UCSD-AML1 (cell line): Measurements from ENCODE around the gene BTN3A1.
"Not testable (repeated sequence)": the region's sequence is repeated elsewhere in the genome, so short reads cannot be mapped to it uniquely, and the experiment has no call there.

Experiments used
- DNase-seq: peaks from one replicate; lab custom pipeline; 2025; ENCODE audit not compliant: unreplicated experiment; lab: John Stamatoyannopoulos, UW

Gene BTN3A1

GRCh38 chr6:26401987-26402658, at the start of gene BTN3A1:
TSS of gene BTN3A1 (plus strand) at chr6:26402275. CDS start at chr6:26405564, 3,289 bp downstream.
- DNase-seq, result peak; percentile 48

GRCh38 chr6:26352315-26352714, 49.8 kb upstream of the BTN3A1 start:
- no peak for DNase-seq

DNA sequence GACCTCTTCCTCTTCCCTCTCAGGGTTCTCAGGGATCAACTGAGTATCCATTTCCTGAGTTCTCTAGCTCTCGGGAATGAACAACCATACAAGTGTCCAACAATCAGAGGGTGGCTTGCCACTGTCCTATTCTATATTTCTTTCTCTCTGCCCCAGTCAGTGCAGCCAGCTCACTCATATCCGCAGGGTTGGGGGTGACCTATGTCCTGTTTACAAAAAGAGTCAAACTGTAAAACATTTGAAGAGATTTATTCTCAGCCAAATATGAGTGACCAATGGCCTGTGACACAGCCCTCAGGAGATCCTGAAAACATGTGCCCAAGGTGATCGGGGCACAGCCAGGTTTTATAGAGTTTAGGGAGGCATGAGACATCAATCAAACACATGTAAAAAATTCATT, 47.9 kb upstream of the BTN3A1 start:
- DNase-seq, result no peak

DNA sequence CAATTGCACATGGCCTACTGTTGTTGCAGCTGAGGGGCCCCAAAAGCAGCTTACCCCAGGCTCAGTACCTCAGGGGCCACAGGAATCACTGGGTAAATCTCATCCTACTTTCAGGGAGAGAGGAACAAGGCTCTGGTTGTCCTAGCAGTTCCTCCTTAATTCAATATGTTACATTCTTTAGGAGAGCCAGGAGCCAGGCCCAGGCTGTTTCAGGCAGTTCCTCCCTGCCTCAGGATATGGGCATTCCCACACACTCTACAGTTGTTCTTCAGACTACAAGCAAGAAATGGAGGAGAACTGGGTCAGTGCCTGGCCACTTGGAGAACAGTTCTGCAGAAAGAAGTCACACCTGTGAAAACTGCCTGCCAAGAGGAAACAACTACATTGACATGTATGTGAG, 46.7 kb upstream of the BTN3A1 start:
- DNase-seq, result no peak

DNA sequence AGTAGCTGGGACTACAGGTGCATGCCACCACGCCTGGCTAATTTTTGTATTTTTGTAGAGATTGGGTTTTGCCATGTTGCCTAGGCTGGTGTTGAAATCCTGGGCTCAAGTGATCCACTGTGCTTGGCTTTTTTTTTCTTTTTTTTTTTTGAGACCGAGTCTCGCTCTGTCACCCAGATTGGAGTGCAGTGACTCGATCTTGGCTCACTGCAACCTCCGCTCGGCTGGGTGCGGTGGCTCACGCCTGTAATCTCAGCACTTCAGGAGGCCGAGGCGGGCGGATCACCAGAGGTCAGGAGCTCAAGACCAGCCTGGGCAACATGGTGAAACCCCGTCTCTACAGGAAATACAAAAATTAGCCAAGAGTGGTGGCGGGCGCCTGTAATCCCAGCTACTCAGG, 44.5 kb upstream of the BTN3A1 start:
- DNase-seq, result not testable (repeated sequence)

GRCh38 chr6:26358511-26358981, 43.5 kb upstream of the BTN3A1 start:
- no peak for DNase-seq

GRCh38 chr6:26359765-26360164, 42.3 kb upstream of the BTN3A1 start:
- DNase-seq, result no peak

DNA sequence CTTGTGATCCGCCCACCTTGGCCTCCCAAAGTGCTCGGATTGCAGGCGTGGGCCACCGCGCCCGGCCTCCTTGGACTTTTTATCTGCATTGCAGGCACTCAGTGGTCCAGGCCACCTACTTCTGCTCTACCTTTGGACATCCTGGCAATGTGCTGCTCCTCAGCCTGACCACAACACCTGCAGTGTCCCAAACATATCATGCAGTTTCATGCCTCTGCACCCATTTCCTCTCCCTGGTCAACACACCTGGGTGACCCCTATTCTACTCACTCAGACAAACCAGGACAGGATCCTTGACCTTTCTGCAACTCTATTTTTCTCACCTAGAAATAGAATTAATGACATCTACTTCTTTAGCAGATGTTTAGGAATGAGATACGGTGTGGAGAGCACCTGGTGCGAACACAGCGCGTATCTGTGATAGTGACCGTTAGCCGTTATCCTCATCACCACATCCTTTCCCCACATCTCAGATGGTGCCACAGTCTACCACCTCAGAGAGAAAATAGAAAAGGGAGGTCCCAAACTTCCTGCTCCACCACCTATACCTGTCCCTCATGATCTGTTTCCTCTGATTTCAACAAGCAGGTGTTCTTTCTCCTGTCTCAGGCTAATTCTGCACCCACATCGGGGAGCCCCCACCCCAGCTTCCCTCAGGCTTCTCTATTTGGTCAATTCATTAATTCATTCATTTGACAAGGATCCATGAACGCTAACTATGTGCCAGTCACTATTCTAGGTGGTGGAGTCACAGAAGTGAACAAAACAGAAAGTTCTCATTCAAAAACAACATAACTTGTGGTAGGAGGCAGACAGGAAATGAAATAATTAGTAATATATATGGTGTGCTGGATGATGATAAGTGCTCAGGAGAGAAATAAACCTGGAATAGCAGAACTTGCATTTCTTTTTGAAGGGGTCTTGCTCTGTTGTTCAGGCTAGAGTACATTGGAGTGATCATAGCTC, 41.3 kb upstream of the BTN3A1 start:
- DNase-seq, result no peak

GRCh38 chr6:26361544-26361943, 40.5 kb upstream of the BTN3A1 start:
- DNase-seq, result no peak

- no peak for DNase-seq
Measured at GRCh38 chr6:26362093-26362835, 39.8 kb upstream of the BTN3A1 start.

DNA sequence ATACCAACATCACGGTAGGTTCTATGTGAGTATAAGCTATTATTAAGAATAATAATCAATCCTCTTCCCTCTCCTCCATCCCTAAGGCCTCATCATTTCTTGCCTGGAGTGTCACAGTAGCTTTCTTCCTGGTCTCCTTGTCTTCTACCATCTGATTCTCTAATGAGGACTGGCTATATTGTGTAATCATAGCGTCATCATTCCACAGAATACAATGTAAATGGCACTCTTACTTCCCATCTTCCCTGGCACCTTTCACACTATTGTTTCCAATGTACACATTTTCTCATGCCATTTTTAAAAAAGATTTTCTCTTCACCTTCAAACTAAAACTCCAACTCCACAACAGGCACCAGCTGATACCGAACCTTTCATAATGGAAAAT, 39.2 kb upstream of the BTN3A1 start:
- no peak for DNase-seq

GRCh38 chr6:26363882-26364701, 38.0 kb upstream of the BTN3A1 start:
- DNase-seq, result no peak

DNA sequence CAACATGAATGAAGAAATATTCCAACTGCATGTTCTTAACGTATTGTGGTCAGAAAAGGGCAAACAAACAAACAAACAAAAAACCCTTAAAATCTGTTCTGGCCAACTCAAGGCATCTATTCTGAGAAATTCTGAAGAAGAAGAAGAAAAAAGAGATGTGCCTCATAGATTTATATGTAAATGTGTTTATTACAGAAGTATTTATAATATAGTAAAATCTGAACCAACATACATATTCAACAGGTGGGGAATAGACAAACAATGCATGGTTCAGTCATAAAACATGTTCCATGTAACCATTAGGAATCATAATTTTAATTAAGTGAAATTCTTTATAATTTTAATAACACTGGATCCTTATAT, 36.5 kb upstream of the BTN3A1 start:
- no peak for DNase-seq

- no peak for DNase-seq
Measured at GRCh38 chr6:26366504-26366903, 35.6 kb upstream of the BTN3A1 start.

GRCh38 chr6:26367114-26367513, 35.0 kb upstream of the BTN3A1 start:
- DNase-seq, result no peak

DNA sequence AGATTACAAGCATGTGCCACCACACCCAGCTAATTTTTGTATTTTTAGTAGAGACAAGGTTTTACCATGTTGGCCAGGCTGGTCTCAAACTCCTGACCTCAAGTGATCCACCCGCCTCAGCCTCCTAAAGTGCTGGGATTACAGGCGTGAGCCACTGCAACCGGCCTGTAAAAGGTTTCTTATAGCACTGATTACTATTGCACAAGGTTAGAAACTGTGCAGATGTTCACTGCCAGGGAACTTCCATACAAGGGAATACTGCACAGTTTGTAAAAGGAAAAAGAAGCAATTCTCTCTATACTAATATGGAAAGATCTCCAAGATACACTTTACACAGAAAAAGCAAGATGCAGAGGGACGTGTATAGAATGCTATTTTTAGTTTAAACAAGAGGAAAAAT, 30.3 kb upstream of the BTN3A1 start:
- DNase-seq, result not testable (repeated sequence)

DNA sequence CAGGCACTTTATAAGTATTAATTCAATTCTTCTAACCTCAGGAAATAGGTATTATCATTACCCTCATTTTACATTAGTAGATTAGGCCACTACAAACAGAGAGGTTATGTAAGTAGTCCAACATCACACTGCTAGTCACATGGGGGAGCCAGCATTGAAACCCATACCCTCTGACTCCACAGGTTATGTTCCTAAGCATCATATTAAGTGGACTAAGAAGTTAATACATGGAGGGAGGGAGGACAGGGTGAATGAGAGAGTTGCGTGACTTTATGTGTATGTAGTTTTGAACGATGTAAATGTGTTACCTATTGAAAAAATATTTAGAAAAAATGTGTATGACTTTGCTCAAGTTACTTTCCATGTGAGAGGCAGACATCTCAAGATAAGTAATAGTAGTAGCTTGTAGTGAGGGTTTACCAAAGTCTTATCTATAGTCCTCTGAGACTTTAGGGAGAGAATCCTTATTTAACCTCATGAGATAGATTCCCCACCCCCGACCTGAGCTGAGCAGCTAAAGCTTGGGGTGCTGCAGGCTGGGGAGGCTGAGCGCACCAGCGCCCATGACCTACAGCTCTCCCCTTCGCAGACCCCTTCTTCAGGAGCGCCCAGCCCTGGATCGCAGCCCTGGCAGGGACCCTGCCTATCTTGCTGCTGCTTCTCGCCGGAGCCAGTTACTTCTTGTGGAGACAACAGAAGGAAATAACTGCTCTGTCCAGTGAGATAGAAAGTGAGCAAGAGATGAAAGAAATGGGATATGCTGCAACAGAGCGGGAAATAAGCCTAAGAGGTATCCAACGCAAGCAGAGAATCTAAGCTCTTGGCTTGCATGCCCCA, 29.5 kb upstream of the BTN3A1 start:
- no peak for DNase-seq

DNA sequence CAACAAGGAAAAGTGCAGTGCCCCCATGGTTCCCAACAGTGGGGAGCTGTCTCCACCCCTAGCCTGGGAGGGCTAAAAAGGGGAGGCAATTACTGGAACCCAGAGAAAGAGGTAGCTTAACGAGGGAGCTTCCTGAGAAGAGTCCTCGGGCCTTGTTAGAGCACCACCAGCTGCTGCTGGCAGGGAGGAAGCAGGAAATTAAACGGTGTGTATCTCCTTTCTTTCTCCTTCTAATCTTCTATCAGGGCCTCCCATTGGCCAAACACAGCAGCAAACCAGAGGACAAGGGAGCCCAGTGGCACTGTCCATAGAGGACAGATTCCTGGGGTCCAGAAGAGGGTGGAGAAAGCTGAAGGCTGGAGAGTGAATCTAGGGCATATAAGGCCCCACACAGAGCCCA, 26.8 kb upstream of the BTN3A1 start:
- peak; percentile 33 for DNase-seq

DNA sequence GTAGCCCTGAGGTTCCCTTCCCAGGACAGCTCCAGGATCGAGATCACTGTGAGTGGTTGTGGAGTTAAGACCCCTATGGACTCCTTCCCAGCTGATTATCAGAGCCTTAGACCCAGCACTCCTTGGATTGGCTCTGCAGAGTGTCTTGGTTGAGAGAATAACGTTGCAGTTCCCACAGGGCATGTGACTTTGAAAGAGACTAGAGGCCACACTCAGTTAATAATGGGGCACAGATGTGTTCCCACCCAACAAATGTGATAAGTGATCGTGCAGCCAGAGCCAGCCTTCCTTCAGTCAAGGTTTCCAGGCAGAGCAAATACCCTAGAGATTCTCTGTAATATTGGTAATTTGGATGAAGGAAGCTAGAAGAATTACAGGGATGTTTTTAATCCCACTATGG, 24.4 kb upstream of the BTN3A1 start:
- no peak for DNase-seq

- DNase-seq, result not testable (repeated sequence)
Measured at GRCh38 chr6:26378143-26378542, 23.9 kb upstream of the BTN3A1 start.
